22Rv1 (cell line): Measurements from ENCODE around the gene GINS3.

ENCODE experiments used
- H3K27ac ChIP-seq: fragments of 450-650 bp; 2 replicates; pipeline ENCODE4 v1.5.1; 2017
- ZFX ChIP-seq: fragments of 450-650 bp; IDR thresholded peaks from 2 replicates; pipeline ENCODE4 v1.6.1; 2017; ENCODE audit warnings: antibody characterized with exemption, borderline replicate concordance
- TF ChIP-seq, protein P1 (sequence below): fragments of 450-650 bp; IDR thresholded peaks from 2 replicates; pipeline ENCODE4 v1.5.1; 2017; ENCODE audit warnings: mild to moderate bottlenecking

Gene GINS3

GRCh38 chr16:58375386-58375785, 16.9 kb upstream of the GINS3 start:
- H3K27ac ChIP-seq = no peak overlapping the region
- TF ChIP-seq ZFX = no peak
- TF ChIP-seq, protein P1, sequence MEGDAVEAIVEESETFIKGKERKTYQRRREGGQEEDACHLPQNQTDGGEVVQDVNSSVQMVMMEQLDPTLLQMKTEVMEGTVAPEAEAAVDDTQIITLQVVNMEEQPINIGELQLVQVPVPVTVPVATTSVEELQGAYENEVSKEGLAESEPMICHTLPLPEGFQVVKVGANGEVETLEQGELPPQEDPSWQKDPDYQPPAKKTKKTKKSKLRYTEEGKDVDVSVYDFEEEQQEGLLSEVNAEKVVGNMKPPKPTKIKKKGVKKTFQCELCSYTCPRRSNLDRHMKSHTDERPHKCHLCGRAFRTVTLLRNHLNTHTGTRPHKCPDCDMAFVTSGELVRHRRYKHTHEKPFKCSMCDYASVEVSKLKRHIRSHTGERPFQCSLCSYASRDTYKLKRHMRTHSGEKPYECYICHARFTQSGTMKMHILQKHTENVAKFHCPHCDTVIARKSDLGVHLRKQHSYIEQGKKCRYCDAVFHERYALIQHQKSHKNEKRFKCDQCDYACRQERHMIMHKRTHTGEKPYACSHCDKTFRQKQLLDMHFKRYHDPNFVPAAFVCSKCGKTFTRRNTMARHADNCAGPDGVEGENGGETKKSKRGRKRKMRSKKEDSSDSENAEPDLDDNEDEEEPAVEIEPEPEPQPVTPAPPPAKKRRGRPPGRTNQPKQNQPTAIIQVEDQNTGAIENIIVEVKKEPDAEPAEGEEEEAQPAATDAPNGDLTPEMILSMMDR = no peak

GRCh38 chr16:58377932-58378331, 14.3 kb upstream of the GINS3 start:
- TF ChIP-seq, protein P1 = no peak
- no peak for TF ChIP-seq ZFX
- H3K27ac ChIP-seq = no peak overlapping the region

DNA sequence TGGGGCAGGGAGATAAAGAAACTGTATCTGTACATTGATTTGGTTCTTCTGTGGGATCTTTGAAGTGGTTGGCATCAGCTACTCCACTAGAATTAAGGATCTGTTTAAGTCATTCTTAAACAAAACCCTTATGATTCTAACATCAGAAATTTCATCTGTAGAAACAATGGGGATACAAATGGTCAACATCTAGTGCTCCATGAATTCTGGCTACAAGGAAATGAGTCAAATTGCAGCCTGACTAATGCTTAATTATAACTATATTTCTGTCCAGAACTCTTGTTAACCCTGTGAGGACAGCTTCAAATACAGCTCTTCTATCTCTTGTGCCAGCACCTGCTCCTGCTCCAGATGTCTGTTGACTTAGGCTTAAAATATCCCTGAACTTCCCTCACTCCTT, 13.9 kb upstream of the GINS3 start:
- no peak for TF ChIP-seq ZFX
- TF ChIP-seq, protein P1 = no peak
- no peak overlapping the region for H3K27ac ChIP-seq

DNA sequence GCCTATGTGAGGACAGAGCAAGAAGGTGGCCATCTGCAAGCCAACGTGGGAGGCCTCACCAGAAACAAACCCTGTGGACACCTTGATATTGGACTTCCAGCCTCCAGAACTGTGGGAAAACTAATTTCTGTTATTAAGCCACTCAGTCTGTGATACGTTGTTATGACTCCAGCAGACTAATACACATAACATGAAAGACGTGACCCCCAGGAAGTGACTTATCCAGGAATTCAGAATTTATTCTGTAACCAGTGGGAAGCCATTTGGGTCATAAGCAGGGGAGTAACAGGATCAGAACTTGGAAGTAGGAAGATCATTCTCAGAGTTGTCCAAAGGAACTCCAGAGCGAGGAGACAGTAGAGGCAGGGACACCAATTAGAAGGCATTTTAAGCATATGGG, 12.5 kb upstream of the GINS3 start:
- TF ChIP-seq, protein P1 = no peak
- TF ChIP-seq ZFX = no peak
- no peak overlapping the region for H3K27ac ChIP-seq

DNA sequence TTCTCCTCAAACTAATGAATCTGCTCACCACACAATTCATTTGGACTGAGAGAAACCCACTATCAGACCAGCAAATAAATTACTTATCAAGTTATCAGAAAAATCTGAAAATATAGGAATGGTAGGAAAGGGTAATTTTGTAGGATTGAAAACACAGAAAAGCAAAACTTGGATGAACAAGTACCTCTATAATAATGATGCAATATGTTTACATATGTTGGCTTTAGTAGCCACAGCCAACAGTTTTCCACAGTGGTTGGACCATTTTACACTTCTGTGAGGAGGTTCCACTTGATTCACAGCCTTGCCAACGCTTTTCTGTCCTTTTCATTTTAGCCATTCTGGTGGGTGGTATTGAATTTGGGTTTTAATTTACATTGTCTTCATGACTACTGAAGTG, 10.6 kb upstream of the GINS3 start:
- no peak for TF ChIP-seq ZFX
- TF ChIP-seq, protein P1 = no peak
- H3K27ac ChIP-seq = no peak overlapping the region

DNA sequence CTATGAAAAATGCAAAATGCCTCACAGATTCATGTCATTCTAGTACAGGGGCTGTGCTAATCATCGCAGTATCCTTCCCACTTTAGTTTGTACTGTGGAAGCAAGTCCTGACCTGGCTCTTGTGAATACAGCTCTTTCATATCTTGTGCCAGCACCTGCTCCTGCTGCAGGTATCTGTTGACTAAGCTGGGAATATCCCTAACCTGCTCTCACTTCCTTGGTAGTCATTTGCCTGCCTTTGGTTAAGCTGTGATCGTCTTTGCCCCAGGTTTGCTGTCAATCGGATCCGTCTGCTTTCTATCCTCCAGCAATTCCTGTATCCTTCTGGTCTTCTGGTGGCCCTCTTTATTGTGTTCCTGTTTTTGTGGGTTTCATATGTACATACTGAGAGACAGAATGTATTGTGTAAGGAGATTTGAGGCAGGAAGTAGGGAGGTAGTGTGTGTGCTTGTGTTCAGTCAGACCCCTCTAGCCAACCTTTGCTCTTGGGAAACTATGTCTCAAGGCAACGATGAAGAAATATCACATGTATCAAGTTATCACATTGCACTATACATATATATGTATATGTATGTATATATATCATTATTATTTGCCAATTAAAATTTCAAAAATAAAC, 7.7 kb upstream of the GINS3 start:
- no peak overlapping the region for H3K27ac ChIP-seq
- TF ChIP-seq ZFX = no peak
- TF ChIP-seq, protein P1 = no peak

- no peak for TF ChIP-seq ZFX
- TF ChIP-seq, protein P1 = no peak
- no peak overlapping the region for H3K27ac ChIP-seq
Observed at GRCh38 chr16:58385218-58385773, 7.0 kb upstream of the GINS3 start.
